Vagina (tissue), 2 donors: Measurements from ENCODE around the gene S100PBP.

Source experiments
- POLR2A ChIP-seq, 2 donors: fragments of 450-650 bp; IDR thresholded peaks; one replicate each; pipeline ENCODE4 v1.6.1; 2017; ENCODE audit warnings: antibody characterized with exemption in 2 of 2, mild to moderate bottlenecking in 2 of 2, moderate library complexity in 2 of 2
- POLR2AphosphoS5 ChIP-seq, 2 donors: sonication (generic); formaldehyde crosslinking; IDR thresholded peaks; one replicate each; pipeline ENCODE4 v1.9.0; 2017; ENCODE audit warnings: antibody characterized with exemption in 2 of 2, mild to moderate bottlenecking in 2 of 2, low read depth in 1 of 2; ENCODE audit not compliant: insufficient read depth in 1 of 2
- TF ChIP-seq, protein P1 (sequence below), 3 experiments: fragments of 450-650 bp in 2 of 3; fragments of 200-600 bp in 1 of 3; sonication (generic) in 1 of 3; IDR thresholded peaks; one replicate each; pipeline ENCODE4 v1.5.1; 2017 to 2019; ENCODE audit warnings: antibody characterized with exemption in 3 of 3, mild to moderate bottlenecking in 2 of 3, moderate library complexity in 2 of 3

DNA sequence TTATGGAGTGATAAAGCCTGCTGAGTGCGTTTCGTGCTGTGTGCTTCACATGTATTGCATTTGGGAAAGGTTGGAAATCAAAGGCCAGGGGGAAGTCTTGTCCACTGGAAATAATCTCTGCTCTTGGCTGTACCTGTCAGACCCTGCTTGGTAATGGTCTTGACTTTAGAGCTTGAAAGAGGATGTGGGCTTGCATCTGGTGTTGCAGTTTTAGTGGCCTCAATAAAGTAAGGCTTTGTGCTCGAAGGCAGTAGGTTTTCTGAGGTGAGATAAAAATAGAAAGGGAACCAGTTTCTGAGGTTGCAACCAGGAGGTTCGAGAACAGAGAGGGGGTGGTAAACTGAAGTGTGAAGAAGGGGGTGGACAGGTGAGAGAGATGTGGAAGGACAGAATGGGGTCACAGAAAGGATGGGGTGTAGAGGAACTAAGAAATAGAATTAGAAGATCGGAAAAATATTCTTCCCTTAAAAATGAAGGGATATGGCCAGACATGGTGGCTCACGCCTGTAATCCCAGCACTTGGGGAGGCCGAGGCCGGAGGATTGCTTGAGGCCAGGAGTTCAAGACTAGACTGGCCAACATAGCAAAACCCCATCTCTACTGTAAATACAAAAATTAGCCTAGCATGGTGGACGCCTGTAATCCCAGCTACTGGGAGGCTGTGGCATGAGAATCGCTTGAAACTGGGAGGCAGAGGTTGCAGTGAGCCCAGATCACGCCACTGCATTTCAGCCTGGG, 1.5 kb downstream of the S100PBP start:
- TF ChIP-seq POLR2A (IDR thresholded peaks at IDR 0.05) (no peak), POLR2AphosphoS5 (IDR thresholded peaks at IDR 0.05; ENCODE audit: insufficient read depth in 1 of 2, low read depth in 1 of 2) (no peak)
- TF ChIP-seq, protein P1, sequence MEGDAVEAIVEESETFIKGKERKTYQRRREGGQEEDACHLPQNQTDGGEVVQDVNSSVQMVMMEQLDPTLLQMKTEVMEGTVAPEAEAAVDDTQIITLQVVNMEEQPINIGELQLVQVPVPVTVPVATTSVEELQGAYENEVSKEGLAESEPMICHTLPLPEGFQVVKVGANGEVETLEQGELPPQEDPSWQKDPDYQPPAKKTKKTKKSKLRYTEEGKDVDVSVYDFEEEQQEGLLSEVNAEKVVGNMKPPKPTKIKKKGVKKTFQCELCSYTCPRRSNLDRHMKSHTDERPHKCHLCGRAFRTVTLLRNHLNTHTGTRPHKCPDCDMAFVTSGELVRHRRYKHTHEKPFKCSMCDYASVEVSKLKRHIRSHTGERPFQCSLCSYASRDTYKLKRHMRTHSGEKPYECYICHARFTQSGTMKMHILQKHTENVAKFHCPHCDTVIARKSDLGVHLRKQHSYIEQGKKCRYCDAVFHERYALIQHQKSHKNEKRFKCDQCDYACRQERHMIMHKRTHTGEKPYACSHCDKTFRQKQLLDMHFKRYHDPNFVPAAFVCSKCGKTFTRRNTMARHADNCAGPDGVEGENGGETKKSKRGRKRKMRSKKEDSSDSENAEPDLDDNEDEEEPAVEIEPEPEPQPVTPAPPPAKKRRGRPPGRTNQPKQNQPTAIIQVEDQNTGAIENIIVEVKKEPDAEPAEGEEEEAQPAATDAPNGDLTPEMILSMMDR (IDR thresholded peaks at IDR 0.05): no peak
